Stimulated activated CD4-positive, alpha-beta T cell treated with anti-CD3 and anti-CD28 coated beads, Interleukin-12 subunit alpha, Interleukin-12 subunit beta, amount 100 ng/mL, for 48 hours (primary cell): Measurements from ENCODE around the gene OSBPL7.
"Not testable (repeated sequence)": the region's sequence is repeated elsewhere in the genome, so short reads cannot be mapped to it uniquely, and the experiment has no call there.

Experiments
- DNase-seq, 3 donors: peaks; one replicate each; pipeline ENCODE4 v3.0.0-alpha.2; 2020; ENCODE audit warnings: low read depth in 2 of 3, low spot score in 1 of 3

Gene OSBPL7

DNA sequence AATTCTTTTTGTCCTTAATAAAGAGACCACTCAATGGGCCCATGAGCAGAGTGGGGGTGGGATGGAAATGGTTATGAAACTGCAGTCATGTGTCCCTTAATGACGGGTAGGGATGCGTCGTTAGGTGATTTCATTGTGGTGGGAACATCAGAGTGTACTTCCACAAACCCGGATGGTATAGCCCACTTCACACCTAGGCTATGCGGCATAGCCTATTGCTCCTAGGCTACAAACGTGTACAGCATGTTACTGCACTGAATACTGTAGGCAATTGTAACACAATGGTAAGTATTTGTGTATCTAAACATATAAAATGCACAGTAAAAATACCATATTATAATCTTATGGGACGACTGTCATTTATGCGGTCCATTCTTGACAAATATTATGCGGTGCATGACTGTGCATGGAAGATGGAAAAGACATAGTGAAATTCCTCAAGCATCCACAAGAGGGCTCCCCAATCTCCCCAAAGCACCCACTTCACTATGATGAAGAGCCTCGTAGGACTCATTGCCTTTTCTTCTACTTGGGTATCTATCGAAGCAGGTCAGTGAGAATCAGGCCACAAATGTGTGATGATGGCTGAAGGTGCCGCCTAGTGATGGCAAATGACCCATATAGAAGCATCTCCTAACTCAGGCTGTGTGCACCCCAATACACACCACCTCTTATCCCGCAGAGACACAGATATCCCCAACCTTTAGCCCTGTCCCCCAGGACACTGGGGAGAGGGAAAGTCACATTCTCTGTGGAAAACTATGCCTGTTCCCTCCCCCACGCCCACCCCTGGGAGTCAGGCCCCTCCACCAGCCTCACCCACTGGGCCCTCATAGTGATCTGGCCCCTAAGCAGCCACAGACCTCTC, 45.0 kb downstream of the OSBPL7 start:
- DNase-seq, result peak in 2 of 3 donors; percentile 15 to 54

DNA sequence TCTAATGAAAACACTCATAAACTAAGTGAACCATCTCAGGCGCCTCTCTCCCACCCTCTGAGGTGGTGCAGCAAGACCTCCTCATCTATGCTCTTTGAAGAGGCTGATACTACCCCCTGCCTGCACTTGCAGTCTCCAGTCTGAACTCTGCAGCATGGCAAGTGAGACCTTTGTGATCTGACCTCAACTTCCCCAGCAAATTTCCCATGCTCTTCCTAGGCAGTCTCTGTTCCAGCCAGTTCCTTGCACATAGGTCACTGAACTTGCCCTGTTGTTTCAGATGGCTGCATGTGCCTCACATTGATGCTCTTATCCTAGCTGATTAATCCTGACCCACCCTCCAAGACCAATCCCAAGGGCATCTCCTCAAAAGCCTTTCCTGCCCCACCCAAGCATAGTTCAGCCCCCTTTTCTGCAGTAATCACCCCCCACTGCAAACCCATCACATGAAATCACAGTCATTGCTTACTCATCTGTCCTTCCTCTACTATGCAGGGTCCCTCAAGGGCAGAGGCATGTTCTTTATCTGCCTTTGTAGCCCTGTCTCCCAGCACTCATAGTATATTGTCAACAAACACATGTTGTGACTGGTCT, 46.5 kb downstream of the OSBPL7 start:
- DNase-seq, result no peak

- no peak for DNase-seq
These were observed 47.3 kb downstream of the OSBPL7 start for GRCh38 chr17:47774331-47774730.

GRCh38 chr17:47773649-47774048, 47.9 kb downstream of the OSBPL7 start:
- not testable (repeated sequence) for DNase-seq

GRCh38 chr17:47763913-47764582, 57.5 kb downstream of the OSBPL7 start:
- no peak for DNase-seq

- DNase-seq, result no peak
These were observed 58.9 kb downstream of the OSBPL7 start for GRCh38 chr17:47762728-47763127.

GRCh38 chr17:47760409-47761140, 61.0 kb downstream of the OSBPL7 start:
- DNase-seq, result no peak

- DNase-seq, result no peak
These were observed 64.2 kb downstream of the OSBPL7 start for GRCh38 chr17:47757386-47757785.
